H1 (cell line): ENCODE data around the gene TEDC1. TPM values are rescaled to one million over a fixed set of nuclear protein-coding genes. Genes with fewer than 3 reads are reported as not detected.

ENCODE experiments used
- ATF2 ChIP-seq: IDR thresholded peaks from 2 replicates; pipeline ENCODE4 v1.6.1; 2012; ENCODE audit warnings: low read length, inconsistent platforms
- CHD7 ChIP-seq: fragments of 300-600 bp; sonication (generic); IDR thresholded peaks from 2 replicates; pipeline ENCODE4 v1.7.1; 2012; ENCODE audit warnings: low read length, moderate library complexity, mild to moderate bottlenecking, inconsistent platforms; ENCODE audit not compliant: insufficient replicate concordance
- RNF2 ChIP-seq: fragments of 200-900, 300-1000 bp; sonication (generic); IDR thresholded peaks from 2 replicates; pipeline ENCODE4 v1.7.1; 2016; ENCODE audit warnings: borderline replicate concordance, low read depth, mild to moderate bottlenecking, antibody characterized with exemption, low read length; ENCODE audit not compliant: poor library complexity, severe bottlenecking; ENCODE audit errors: missing control alignments
- polyA plus RNA-seq, 7 experiments: library from polyadenylated mRNA; depleted of rRNA in 3 of 7; stranded (reverse) in 5 of 7; unstranded in 2 of 7; fragments of >200 nt in 5 of 7; fragments of 200-250 nt in 2 of 7; gene quantifications; 1 replicate in 5 of 7; 2 replicates in 1 of 7; 4 replicates in 1 of 7; pipeline versions ENCODE4 v1.2.1 to v1.2.3, GENCODE V29; 2011 to 2013; ENCODE audit warnings: missing spikeins in 2 of 7, mixed read lengths in 2 of 7
- total RNA-seq: library from RNA; stranded (reverse); fragmentation: NEBNext Ultra II Directional; extraction: Animal tissue kit (Norgen Biotek cat#: 25700); gene quantifications from 2 replicates; pipeline ENCODE4 v1.2.1, GENCODE V29; 2021

TEDC1 gene
- total and polyA plus RNA-seq, 2 of the 8 experiments (the other 6 are each of a cell fraction or from before 2014, with no cell fraction given), result 5.6 to 14.8 TPM

- TF ChIP-seq RNF2 (no peak), ATF2 (no peak), CHD7 (no peak)
Observed at GRCh38 chr14:105489542-105490266, 1.3 kb upstream of the TEDC1 start (continued).
